Measurements from ENCODE around the gene DPYD.

The DPYD gene

GRCh38 chr1:97920832-97921571, at the start of gene DPYD:
DPYD (minus strand) TSS chr1:97921034; CDS start chr1:97920922, 112 bp downstream.
- TF ChIP-seq CTCF (IDR thresholded peaks at IDR 0.05; ENCODE audit: extremely low read depth, missing control alignments) = no peak
- peak; percentile 89 for DNase-seq (ENCODE audit: low spot score)

GRCh38 chr1:97960470-97960869, 39.6 kb upstream of the DPYD start:
- TF ChIP-seq CTCF (IDR thresholded peaks at IDR 0.05; ENCODE audit: extremely low read depth, missing control alignments) = no peak
- no peak for DNase-seq (ENCODE audit: low spot score)

GRCh38 chr1:97947695-97948094, 26.9 kb upstream of the DPYD start:
- no peak for DNase-seq (ENCODE audit: low spot score)

GRCh38 chr1:97943354-97943753, 22.5 kb upstream of the DPYD start:
- DNase-seq (ENCODE audit: low spot score) = no peak
- TF ChIP-seq CTCF (IDR thresholded peaks at IDR 0.05; ENCODE audit: extremely low read depth, missing control alignments) = no peak

More at GRCh38 chr1:97947695-97948094, 26.9 kb upstream of the DPYD start:
- TF ChIP-seq CTCF (IDR thresholded peaks at IDR 0.05; ENCODE audit: extremely low read depth, missing control alignments) = no peak

- DNase-seq (ENCODE audit: low spot score) = no peak
- TF ChIP-seq CTCF (IDR thresholded peaks at IDR 0.05; ENCODE audit: extremely low read depth, missing control alignments) = no peak
These were observed 21.6 kb upstream of the DPYD start for GRCh38 chr1:97942161-97943123.

GRCh38 chr1:97938285-97938642, 17.4 kb upstream of the DPYD start:
- no peak for DNase-seq (ENCODE audit: low spot score)
- no peak for TF ChIP-seq CTCF (IDR thresholded peaks at IDR 0.05; ENCODE audit: extremely low read depth, missing control alignments)

- no peak for TF ChIP-seq CTCF (IDR thresholded peaks at IDR 0.05; ENCODE audit: extremely low read depth, missing control alignments)
- no peak for DNase-seq (ENCODE audit: low spot score)
These were observed 16.1 kb upstream of the DPYD start for GRCh38 chr1:97936976-97937375.

Data from GM20000 (cell line).